Psoas muscle (tissue), 8 donors: Measurements from ENCODE around the gene ZNF774. TPM values are rescaled to one million over a fixed set of nuclear protein-coding genes. Genes with fewer than 3 reads are reported as not detected.

Source experiments
- ATAC-seq, 4 donors: fragments of 200-7000 bp; cut with Tn5 transposase; one replicate each; pipeline ENCODE4 v1.9.1; 2020; ENCODE audit warnings: moderate library complexity in 3 of 4, mild to moderate bottlenecking in 2 of 4
- DNase-seq, 2 donors: peaks; one replicate each; pipeline ENCODE4 v3.0.0-alpha.2; 2020
- H3K27ac ChIP-seq: fragments of 200-600 bp; one replicate; pipeline ENCODE4 v1.8.0; 2022
- H3K27me3 ChIP-seq, 3 donors: fragments of 200-600 bp in 1 of 3; one replicate each; pipeline versions ENCODE4 v1.6.1 to v1.8.0; 2013 to 2022; ENCODE audit warnings: low read length in 2 of 3, mild to moderate bottlenecking in 2 of 3, moderate library complexity in 1 of 3; ENCODE audit not compliant: insufficient read depth in 3 of 3
- H3K36me3 ChIP-seq, 2 donors: fragments of 200-600 bp in 1 of 2; one replicate each; pipeline versions ENCODE4 v1.6.1 to v1.8.0; 2013 to 2022; ENCODE audit warnings: low read depth in 1 of 2, mild to moderate bottlenecking in 1 of 2, moderate library complexity in 1 of 2; ENCODE audit not compliant: insufficient read depth in 1 of 2
- H3K4me1 ChIP-seq: fragments of 200-600 bp; one replicate; pipeline ENCODE4 v1.8.0; 2022
- H3K4me3 ChIP-seq: fragments of 200-600 bp; one replicate; pipeline ENCODE4 v1.8.0; 2022; ENCODE audit warnings: mild to moderate bottlenecking
- H3K9me3 ChIP-seq: fragments of 200-600 bp; one replicate; pipeline ENCODE4 v1.8.0; 2022
- WGBS, 3 donors: extraction: QIAGEN DNeasy Blood & Tissue Kit; methylation state at CpG; one replicate each; pipeline versions ENCODE4 v1.1.6 to v1.1.7; 2013; 5-methylcytosine and 5-hydroxymethylcytosine counted together
- intact Hi-C, 2 donors: fragments of 100-400 bp; cut with DNase I; formaldehyde crosslinking; loops; one replicate each; pipeline versions ENCODE4 v1.11.0 to v1.14.2; 2022
- polyA plus RNA-seq, 3 donors: library from polyadenylated mRNA; stranded (reverse); fragments of 200-250 nt; gene quantifications; one replicate each; pipeline ENCODE4 v1.2.3, GENCODE V29; 2013
- total RNA-seq, 4 donors: library from RNA; stranded (reverse); fragmentation: NEBNext Ultra II Directional in 2 of 4; extraction: Animal tissue kit (Norgen Biotek cat#: 25700) in 2 of 4; gene quantifications; one replicate each; pipeline versions ENCODE4 v1.2.1 to v1.2.4, GENCODE V29; 2021 to 2023
- TF ChIP-seq, protein P1 (sequence below): fragments of 200-600 bp; IDR thresholded peaks from one replicate; pipeline ENCODE4 v1.8.0; 2022; ENCODE audit warnings: antibody characterized with exemption
- donor health status: healthy with polysubstance abuse.
- donor health status: DM: no; HTN: no; CAD: no; lungs with moderate emphysema.
- donor health status: Bipolar disorder and iron deficiency.
- donor health status: healthy.
- donor health status: DM: yes; HTN: yes; CAD: no.
- donor health status: DM: no; HTN: no; CAD: no.
- donor health status: DM: no; HTN: no; CAD: no.
- donor health status: DM: yes; HTN: yes; CAD: no.

Gene ZNF774
- total and polyA plus RNA-seq, 7 donors = 2.8 to 19.6 (median 7.9) TPM

DNA sequence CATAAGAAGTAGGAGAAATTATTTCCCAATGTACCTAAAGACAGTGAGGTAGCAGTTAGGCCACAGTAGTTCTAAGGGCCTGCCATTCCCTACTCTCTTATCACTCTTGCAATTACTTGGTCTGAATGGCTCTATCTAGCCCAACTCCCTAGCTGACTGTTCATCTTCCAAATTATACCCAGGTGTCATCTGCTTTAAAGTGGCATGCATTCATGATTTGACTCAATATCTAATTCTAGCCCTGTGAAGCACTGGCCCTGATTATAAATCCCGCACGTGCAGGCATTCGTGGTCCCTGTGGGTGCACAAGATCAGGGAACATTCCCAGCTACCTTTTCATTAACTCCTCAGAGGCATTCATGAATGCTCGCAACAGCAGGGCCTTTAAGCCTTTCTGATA is 43.1 kb upstream of the ZNF774 start:
- Histone ChIP-seq H3K4me1 (no peaks in the 10 kb centered on the region), H3K9me3 (no peaks in the 10 kb centered on the region), H3K36me3 (no peaks in the 10 kb centered on the region), H3K4me3 (no peak overlapping the region), H3K27me3 (no peaks in the 10 kb centered on the region), H3K27ac (peak overlapping the region; percentile 6)
- DNase-seq (no peak), ATAC-seq (peak in 3 of 4 donors; percentile 81 to 88 (median 88))
- TF ChIP-seq, protein P1, sequence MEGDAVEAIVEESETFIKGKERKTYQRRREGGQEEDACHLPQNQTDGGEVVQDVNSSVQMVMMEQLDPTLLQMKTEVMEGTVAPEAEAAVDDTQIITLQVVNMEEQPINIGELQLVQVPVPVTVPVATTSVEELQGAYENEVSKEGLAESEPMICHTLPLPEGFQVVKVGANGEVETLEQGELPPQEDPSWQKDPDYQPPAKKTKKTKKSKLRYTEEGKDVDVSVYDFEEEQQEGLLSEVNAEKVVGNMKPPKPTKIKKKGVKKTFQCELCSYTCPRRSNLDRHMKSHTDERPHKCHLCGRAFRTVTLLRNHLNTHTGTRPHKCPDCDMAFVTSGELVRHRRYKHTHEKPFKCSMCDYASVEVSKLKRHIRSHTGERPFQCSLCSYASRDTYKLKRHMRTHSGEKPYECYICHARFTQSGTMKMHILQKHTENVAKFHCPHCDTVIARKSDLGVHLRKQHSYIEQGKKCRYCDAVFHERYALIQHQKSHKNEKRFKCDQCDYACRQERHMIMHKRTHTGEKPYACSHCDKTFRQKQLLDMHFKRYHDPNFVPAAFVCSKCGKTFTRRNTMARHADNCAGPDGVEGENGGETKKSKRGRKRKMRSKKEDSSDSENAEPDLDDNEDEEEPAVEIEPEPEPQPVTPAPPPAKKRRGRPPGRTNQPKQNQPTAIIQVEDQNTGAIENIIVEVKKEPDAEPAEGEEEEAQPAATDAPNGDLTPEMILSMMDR = no peak
- intact Hi-C loops = no loop called here
- 59 to 74% (median 61%) methylated on average over 4 of the region's 4 CpGs for WGBS, 3 donors

DNA sequence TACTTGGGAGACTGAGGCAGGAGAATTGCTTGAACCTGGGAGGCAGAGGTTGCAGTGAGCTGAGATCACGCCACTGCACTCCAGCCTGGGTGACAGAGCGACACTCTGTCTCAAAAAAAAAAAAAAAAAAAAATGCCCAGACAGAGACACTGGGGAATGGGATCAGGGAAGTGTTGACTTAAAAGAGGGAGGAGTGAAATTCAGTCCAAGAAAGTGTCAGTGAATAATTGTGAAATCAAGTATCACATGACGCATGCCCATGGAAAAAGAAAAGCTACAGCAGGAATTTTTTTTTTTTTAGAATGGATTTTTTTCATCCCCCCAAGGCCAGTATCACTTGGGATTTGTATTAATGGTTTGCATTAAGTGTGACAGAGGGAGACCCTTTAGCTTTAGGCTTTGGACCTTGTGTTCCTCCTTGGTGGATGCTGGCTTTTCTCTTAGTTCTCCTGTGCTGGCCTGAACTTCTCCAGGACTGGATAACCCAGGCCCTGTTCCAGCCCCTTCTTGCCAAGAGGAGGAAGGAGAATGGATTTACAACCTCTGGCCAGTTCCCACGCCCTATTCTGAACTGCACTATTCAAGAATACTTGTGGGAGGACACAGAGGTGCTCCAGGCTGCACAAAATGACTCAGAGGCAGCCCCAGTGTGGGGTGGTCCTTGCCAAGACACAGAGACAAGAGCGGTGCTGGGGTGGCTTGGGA is 36.7 kb upstream of the ZNF774 start:
- no peaks in the 10 kb centered on the region for H3K36me3 ChIP-seq
- WGBS, 3 donors = 16 to 29% (median 26%) methylated on average over 4 to 5 of the region's 5 CpGs
- TF ChIP-seq, protein P1 = no peak
- peaks cover 20% of the 10 kb centered on the region for H3K4me1 ChIP-seq
- ATAC-seq (peak; percentile 80 to 87 (median 84)), DNase-seq (peak; percentile 68 to 86)
- H3K9me3 ChIP-seq = no peaks in the 10 kb centered on the region
- H3K4me3 ChIP-seq = no peak overlapping the region
- intact Hi-C loops = loop anchor here in 1 of 2 donors (5.0 kb wide), 1 partner anchor 567 kb away; the partner anchor contains the start of gene FES
- H3K27me3 ChIP-seq = no peaks in the 10 kb centered on the region
- peak overlapping the region; percentile 56 for H3K27ac ChIP-seq

DNA sequence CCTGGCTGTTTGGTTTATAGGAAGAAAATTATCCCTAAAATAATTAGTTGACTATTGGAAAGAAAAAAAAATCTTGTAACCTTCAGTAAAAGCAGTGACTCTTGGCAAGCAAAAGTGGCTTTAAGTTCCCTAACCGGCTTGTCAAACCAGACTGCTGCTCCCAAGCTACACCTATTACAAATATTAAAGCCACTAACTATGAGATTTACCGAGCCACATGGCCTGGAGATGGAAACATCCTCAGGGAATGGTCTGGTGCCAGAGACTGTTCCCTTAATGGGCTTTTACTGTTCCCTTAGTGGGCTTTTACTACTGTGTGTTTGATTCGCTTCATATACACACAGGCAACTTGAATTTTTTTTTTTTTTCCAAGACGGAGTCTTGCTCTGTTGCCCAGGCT is 35.9 kb upstream of the ZNF774 start:
- WGBS, 3 donors = 33 to 48% (median 34%) methylated on average over 4 of the region's 4 CpGs
- no peak for DNase-seq
- H3K9me3 ChIP-seq = no peaks in the 10 kb centered on the region
- H3K4me1 ChIP-seq = peaks cover 21% of the 10 kb centered on the region
- ATAC-seq = no peak
- H3K27ac ChIP-seq = peak overlapping the region; percentile 56
- intact Hi-C loops = loop anchor here in 1 of 2 donors (5.0 kb wide), 1 partner anchor 566 kb away; the partner anchor contains the start of gene FES
- TF ChIP-seq, protein P1 = no peak
- H3K4me3 ChIP-seq = no peak overlapping the region
- no peaks in the 10 kb centered on the region for H3K27me3 ChIP-seq
- no peaks in the 10 kb centered on the region for H3K36me3 ChIP-seq

DNA sequence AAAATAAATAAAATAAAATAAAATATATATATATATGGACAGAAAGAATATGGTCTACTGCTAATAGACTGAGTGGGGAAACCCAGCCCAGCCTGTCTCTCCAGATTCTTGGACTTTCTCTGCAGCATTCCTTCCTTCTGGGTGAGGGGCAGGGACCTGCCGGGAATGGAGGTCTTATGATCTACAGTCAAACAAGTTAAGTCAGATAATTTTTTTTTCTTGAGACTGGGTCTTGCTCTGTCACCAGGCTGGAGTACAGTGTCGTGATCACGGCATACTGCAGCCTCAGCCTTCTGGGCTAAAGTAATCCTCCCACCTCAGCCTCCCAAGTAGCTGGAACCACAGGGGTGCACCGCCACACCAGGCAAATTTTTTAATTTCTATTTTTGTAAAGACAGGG is 33.5 kb upstream of the ZNF774 start:
- TF ChIP-seq, protein P1 = no peak
- ATAC-seq (no peak), DNase-seq (no peak)
- H3K36me3 ChIP-seq = no peaks in the 10 kb centered on the region
- H3K4me3 ChIP-seq = no peak overlapping the region
- WGBS, 3 donors = 72 to 89% (median 84%) methylated on average over 4 of the region's 4 CpGs
- intact Hi-C loops = loop anchor here in 1 of 2 donors (5.0 kb wide), 1 partner anchor 564 kb away; the partner anchor contains the start of gene FES
- H3K27me3 ChIP-seq = no peaks in the 10 kb centered on the region
- H3K9me3 ChIP-seq = no peaks in the 10 kb centered on the region
- H3K4me1 ChIP-seq = peaks cover 21% of the 10 kb centered on the region
- H3K27ac ChIP-seq = no peak overlapping the region
